WERI-Rb-1 (cell line): Measurements from ENCODE around the gene CNGA2.

Experiments used
- DNase-seq: peaks from one replicate; pipeline ENCODE4 v3.0.0-alpha.2; 2020
- H3K27ac ChIP-seq: fragments of 250-450 bp; sonication (Bioruptor Pico); 2 replicates; pipeline ENCODE4 v1.5.1; 2020; ENCODE audit warnings: mild to moderate bottlenecking, moderate library complexity
- H3K27me3 ChIP-seq: fragments of 250-450 bp; sonication (Bioruptor Pico); 2 replicates; pipeline ENCODE4 v1.5.1; 2021; ENCODE audit warnings: mild to moderate bottlenecking, low read depth, moderate library complexity; ENCODE audit not compliant: insufficient read depth, severe bottlenecking
- H3K36me3 ChIP-seq: fragments of 250-450 bp; sonication (Bioruptor Pico); 2 replicates; pipeline ENCODE4 v1.5.1; 2020; ENCODE audit warnings: mild to moderate bottlenecking, moderate library complexity
- H3K4me3 ChIP-seq: 2 replicates; pipeline ENCODE4 v1.5.1; 2011; ENCODE audit warnings: low read depth, mild to moderate bottlenecking, control low read depth, low read length
- H3K9me3 ChIP-seq: fragments of 250-450 bp; sonication (Bioruptor Pico); 2 replicates; pipeline ENCODE4 v1.5.1; 2021; ENCODE audit warnings: mild to moderate bottlenecking, moderate library complexity; ENCODE audit not compliant: severe bottlenecking
- CTCF ChIP-seq: IDR thresholded peaks from 2 replicates; pipeline ENCODE4 v1.5.1; 2011; ENCODE audit warnings: low read depth, mild to moderate bottlenecking, control low read depth, inconsistent platforms, low read length

CNGA2 gene

GRCh38 chrX:151742311-151742710 is 7.8 kb downstream of the CNGA2 start:
- Histone ChIP-seq H3K4me3 (no peak overlapping the region), H3K27me3 (peaks cover 90% of the 10 kb centered on the region), H3K27ac (no peak overlapping the region), H3K9me3 (no peaks in the 10 kb centered on the region), H3K36me3 (no peaks in the 10 kb centered on the region)
- no peak for DNase-seq
- no peak for TF ChIP-seq CTCF

- no peak for TF ChIP-seq CTCF
- Histone ChIP-seq H3K4me3 (no peak overlapping the region), H3K27ac (no peak overlapping the region), H3K9me3 (no peaks in the 10 kb centered on the region), H3K36me3 (no peaks in the 10 kb centered on the region), H3K27me3 (peaks cover 88% of the 10 kb centered on the region)
- no peak for DNase-seq
Observed at GRCh38 chrX:151743651-151744470, 9.3 kb downstream of the CNGA2 start.

- Histone ChIP-seq H3K9me3 (no peaks in the 10 kb centered on the region), H3K27me3 (peaks cover 81% of the 10 kb centered on the region), H3K36me3 (no peaks in the 10 kb centered on the region), H3K4me3 (no peak overlapping the region), H3K27ac (no peak overlapping the region)
- DNase-seq = no peak
- TF ChIP-seq CTCF = no peak
Observed at GRCh38 chrX:151745651-151746050, 11.1 kb downstream of the CNGA2 start.

GRCh38 chrX:151746502-151746901 is 12.0 kb downstream of the CNGA2 start:
- no peak for TF ChIP-seq CTCF
- no peak overlapping the region for H3K27ac ChIP-seq
- no peaks in the 10 kb centered on the region for H3K9me3 ChIP-seq
- H3K36me3 ChIP-seq = no peaks in the 10 kb centered on the region
- H3K27me3 ChIP-seq = peaks cover 76% of the 10 kb centered on the region
- DNase-seq = no peak
- H3K4me3 ChIP-seq = no peak overlapping the region

- no peak for DNase-seq
- no peak for TF ChIP-seq CTCF
- Histone ChIP-seq H3K9me3 (no peaks in the 10 kb centered on the region), H3K27me3 (peaks cover 79% of the 10 kb centered on the region), H3K27ac (no peak overlapping the region), H3K4me3 (no peak overlapping the region), H3K36me3 (no peaks in the 10 kb centered on the region)
Observed at GRCh38 chrX:151750511-151750910, 16.0 kb downstream of the CNGA2 start.

- no peak overlapping the region for H3K4me3 ChIP-seq
- peaks cover 68% of the 10 kb centered on the region for H3K27me3 ChIP-seq
- H3K9me3 ChIP-seq = no peaks in the 10 kb centered on the region
- no peak for DNase-seq
- no peak overlapping the region for H3K27ac ChIP-seq
- H3K36me3 ChIP-seq = no peaks in the 10 kb centered on the region
- TF ChIP-seq CTCF = no peak
Observed at GRCh38 chrX:151752847-151753246, 18.3 kb downstream of the CNGA2 start.
